HG02678 (cell line): ENCODE results near the gene ARHGAP26.
A peak's percentile ranks its signal among the peaks of the same experiment; 100 is the strongest.

ENCODE experiments used
- ATAC-seq: cut with Tn5 transposase; IDR thresholded peaks from one replicate; pipeline ENCODE4 v1.9.1; 2021; ENCODE audit warnings: mild to moderate bottlenecking, moderate library complexity; ENCODE audit not compliant: unreplicated experiment

The ARHGAP26 gene

DNA sequence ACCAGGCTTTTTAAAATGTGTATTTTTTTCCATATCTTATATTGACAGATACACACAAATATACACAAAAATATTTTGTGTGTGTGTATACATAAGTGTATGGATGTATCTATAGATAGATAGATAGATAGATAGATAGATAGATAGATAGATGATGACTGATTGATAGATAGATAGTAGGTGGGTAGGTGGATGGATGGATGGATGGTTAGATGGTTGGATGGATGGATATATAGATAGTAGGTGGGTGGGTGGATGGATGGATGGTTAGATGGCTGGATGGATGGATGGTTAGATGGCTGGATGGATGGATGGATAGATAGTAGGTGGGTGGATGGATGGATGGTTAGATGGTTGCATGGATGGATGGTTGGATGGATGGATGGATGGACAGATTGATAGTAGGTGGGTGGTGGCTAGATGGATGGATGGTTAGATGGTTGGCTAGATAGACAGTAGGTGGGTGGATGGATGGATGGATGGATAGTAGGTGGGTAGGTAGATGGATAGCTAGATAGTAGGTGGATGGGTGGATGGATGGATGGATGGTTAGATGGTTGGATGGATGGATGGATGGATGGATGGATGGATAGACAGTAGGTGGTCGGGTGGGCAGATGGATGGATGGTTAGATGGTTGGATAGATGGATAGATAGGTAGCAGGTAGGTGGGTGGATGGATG is 477.1 kb downstream of the ARHGAP26 start:
- no peak for ATAC-seq

DNA sequence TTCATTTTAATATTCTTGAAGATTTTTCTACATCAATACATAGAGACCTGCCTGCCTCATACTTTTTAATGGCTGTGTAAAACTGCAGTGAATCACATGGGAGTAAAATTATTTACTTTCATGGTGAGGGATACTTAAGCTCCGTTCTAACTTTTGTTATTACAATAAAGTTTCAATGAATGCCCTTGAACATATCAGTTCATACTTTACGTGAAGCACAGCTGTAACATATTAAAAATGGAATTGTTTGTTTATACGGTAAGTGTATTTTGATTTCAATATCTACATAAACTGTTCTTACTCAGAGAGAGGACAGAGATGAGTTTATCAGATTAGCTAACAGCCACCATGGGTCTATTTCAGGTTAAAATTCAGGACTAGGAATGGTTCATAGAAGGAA is 478.2 kb downstream of the ARHGAP26 start:
- ATAC-seq: no peak

DNA sequence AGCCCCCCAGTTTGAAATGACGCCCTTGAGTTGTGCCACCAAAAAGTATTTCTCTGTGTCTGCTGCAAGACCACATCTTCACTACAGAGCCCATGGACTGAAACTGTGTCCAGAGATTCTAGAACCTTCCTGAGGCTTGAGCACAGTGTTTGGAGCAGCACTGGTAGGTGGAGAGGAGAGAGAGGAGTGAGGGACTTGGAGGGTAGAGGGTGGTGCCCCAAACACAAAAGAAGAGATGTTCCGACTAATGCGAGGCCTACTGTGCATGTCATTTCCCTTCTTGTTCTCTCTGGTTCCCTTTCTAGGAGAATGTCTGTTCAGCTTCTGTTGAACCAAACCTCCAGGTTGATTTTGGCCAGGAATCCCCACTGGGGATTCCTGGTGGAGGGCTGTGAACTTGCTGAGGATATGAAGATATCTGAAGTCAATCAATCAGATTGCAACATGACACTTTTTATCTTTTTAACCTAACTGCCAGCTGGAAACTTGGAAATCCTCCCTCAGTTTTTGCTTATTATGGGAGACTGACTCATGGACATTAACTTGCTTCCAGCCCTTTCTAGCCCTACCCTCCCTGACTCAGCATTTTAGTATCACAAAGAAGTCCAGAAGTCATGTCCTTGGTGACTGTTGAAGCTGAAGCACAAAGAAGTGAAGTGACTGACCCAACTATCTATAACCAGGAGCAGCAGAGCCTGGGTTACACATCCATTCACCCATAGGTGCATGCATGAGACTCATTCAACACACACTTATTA is 478.8 kb downstream of the ARHGAP26 start:
- no peak for ATAC-seq

DNA sequence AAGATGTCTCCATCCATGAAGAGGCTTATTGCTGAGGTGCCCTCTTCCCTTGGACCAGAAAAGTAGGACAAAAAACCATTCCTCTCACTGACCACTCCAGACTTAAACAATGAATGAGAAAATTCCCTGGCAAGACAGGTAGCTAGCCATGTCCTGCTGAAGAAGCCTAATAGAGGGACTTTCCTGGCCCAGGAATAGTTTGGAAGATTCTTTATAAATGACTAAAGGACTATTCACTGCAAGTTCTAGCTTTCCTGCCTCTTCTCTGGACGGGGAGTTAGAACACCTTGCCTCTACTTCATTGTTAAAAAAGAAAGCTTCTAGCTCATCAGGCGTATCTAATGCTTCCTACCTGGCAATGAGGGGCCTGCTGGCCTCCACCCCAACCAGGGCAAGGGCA is 479.7 kb downstream of the ARHGAP26 start:
- no peak for ATAC-seq

DNA sequence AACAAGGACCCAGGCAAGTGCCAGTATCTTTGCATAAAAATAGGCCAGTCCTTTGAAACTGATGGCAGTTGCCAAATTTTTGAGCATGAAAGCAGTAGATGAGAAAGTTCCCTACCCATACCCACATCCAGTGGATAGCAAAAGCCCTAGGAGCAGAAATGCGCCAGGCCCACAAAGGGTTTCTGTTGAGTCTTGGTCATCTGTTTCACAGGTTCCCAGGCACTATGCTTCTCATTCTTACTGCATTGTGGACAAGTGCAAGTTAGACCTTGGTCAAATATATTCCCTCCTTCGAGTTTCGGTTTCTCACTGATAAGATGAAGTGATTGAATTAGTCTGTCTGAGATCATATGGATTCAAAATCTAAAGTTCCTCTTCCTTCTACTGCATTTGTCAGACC is 481.0 kb downstream of the ARHGAP26 start:
- peak; percentile 60 for ATAC-seq

DNA sequence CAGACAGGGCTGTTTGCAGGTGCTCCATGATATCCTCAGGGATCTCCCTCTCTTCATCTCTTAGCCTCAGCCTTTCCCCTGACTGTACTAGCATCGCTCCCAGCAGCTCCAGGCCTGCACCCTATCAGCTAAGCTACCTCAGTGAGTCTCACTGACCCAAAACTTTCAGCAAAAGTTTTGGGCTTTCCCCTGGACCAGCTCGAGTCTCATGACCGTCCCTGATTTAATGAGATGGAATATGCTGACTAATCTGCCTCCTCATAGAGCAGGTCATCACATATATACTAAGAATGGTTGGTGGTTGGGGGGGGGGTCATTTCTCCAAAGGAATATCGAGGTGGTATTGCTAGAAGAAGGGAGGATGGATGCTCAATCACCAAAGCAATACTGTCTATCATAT is 481.8 kb downstream of the ARHGAP26 start:
- ATAC-seq: peak; percentile 36

DNA sequence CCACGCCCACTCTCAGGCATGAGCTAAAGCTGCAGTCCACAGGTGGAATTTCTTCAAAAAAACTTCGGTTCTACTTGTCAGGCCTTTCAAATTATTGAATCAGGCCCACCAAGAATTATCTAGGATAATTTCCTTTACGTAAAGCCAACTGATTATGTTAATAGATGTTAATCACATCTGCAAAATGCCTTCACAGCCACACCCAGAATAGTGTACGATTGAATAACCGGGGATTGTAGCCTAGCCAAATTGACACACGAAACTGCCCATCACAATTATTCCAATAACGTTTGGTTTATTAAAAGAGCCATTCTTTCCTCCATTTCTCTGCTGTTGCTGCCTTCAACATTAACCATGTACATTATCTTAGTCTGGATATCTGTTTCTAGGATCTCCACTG is 484.6 kb downstream of the ARHGAP26 start:
- no peak for ATAC-seq

DNA sequence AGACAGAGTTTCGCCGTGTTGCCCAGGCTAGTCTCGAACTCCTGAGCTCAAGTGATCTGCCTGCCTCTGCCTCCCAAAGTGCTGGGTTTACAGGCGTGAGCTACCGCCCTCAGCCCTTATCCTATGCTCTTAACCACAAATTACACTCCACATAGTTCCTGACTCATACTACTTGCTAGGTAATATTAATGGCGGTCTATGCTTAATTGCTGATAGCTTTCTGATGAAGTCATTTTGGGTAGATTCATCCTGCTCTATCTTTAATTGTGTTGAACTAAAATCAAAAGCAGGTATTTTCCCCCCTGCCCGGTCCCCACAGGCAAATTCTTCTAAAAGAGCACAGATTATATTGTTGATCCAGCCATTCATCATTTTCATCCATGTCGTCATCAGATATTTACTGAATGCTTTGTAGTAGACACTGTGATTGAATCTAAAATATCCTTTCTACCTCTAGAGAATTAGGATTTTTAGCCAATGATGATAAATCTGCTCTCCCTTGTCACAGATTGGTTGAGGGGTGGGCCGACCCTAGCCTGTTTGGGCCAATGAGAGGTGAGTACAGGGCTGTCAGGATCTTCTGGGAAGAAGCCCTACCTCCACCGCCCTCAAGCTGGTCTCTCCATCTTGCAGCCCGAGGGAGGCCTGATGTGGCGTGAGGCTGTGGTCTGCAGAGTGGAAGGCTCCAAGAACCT is 488.5 kb downstream of the ARHGAP26 start:
- ATAC-seq: no peak

DNA sequence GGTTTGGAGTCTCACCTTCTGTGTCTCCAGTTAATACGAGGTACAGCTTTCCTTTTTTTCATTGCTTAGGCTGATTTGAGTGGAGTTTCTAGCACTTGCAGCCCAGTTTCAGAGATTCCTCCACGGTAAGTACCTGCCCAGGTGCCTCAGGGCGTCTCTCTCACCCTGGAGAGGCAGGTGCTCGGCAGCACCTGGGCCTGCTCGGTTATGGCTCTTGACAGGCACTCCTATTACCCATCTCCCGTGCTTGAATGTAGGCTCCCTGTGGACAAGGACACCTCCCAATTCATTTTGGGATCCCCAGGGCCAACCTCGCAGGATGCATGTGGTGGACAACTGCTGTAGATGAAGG is 489.1 kb downstream of the ARHGAP26 start:
- ATAC-seq: no peak

DNA sequence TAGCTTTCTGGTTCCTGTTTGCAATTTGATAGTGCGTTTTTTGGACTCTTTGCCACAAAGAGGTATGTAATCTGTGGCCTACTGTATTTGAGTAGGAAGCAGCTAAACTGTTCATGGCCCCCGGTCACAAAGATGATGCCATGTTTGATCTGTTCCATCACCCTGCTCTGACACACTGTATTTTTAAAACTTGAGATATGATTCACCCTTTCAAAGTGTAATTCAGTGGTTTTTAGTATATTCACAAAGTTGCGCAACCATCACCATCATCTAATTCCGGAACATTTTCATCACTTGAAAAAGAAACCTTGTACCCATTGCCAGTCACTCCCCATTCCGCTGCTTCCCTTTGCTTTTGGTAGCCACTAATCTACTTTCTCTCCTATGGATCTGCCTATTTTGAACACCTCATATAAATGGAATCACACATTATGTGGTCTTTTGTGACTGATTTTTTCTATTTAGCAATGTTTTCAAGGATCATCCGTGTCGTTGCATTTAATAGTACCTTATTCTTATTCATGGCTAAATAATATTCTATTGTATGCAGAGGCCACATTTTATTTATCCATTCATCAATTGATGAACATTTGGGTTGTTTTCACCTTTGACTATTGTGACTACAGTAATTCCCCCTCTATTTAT is 491.7 kb downstream of the ARHGAP26 start:
- ATAC-seq: no peak

DNA sequence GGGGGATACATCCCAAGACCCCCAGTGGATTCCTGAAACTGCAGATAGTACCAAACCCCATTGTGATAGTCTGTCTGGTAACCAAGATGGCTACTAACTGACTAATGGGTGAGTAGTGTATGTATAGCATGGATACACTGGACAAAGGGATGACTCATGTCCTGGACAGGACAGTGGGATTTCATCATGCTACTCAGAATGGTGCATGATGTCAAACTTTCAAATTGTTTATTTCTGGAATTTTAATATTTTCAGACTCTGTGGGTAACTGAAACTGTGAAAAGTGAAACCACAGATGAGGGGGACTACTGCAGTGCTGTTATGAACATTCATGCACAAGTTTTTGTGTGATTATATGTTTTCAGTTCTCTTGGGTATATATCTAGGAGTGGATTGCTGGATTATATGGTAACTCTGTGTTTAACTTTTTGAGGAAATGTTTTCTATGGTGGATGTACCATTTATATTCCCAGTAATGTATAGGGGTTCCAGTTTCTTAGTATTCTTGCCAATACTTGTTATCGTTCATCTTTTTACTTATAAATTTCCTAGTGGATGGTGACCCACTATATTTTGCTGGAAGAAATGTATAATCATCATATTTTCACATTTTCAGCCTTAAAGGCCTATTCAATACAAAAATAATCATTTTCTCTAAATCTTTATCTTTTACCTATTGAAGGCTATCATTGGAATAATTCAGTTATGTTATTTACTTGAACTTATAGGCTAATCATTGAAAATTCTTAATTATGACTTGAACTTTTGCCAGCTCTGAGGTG is 492.4 kb downstream of the ARHGAP26 start:
- peak; percentile 64 for ATAC-seq

DNA sequence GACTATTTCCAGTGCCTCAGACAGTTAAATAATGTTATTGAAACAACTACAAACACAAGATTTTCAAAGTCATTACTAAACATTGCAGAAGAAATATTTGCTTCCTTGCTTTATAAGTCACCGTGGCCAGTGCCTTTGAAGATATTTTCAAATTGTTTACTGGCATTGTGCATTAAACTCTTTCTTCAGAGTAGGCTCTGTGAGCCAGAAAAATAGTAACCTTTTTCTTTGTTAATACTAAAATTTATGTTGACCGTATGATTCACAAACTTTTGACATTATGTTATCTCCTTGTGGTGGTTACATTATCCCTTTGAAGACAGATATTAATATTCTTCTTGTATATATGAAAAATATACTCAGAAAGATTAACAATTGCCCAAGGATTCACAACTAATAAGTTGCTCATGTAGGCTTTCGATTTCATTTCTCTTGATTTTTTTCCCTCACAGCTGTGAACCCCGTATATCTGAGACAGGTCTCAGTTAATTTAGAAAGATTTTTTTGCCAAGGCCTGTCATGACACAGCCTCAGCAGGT is 493.2 kb downstream of the ARHGAP26 start:
- ATAC-seq: no peak

DNA sequence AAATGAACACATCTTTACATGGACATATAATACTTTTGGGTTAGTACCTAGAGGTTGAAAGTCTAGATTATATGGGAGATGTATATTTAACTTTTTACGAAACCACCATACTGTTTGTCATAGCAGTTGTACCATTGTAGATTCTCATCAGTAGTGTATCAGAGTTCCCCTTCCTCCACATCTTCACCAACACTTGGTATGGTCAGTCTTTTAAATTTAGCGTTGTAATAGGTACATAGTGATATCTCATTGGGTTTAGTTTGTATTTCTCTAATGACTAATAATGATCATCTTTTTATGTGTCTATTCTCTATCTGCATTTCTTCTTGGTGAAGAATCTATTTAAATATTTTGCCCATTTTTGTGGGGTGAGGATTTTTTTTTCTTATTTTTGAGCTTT is 495.8 kb downstream of the ARHGAP26 start:
- no peak for ATAC-seq

DNA sequence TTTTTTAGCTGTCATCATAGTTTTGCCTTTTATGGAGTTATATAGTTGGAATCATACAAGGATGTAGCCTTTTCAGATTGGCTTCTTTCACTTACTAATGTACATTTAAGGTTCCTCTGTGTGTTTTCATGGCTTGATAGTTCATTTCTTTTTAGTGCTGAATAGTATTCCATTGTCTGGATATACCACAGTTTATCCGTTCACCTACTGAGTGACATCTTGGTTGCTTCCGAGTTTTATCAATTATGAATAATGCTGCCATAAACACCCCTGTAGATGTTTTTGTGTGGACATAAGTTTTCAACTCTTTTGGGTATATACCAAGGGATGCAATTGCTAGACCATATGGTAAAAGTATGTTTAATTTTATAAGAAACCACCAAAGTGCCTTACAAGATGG is 497.0 kb downstream of the ARHGAP26 start:
- no peak for ATAC-seq

DNA sequence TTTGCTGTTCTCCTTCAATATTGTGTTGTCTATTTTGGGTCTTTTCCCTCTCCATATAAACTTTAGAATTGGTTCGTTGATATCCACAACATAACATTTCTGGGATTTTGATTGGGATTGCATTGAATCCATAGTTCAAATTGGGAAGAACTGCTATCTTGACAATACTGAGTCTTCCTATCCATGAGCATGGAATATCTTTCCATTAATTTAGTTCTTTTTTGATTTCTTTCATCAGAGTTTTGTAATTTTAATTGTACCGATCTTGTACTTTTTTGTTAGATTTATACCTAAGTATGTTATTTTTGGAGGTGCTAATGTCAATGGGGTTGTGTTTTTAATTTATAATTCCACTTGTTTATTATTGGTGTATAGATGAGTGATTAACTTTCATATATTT is 498.2 kb downstream of the ARHGAP26 start:
- no peak for ATAC-seq

DNA sequence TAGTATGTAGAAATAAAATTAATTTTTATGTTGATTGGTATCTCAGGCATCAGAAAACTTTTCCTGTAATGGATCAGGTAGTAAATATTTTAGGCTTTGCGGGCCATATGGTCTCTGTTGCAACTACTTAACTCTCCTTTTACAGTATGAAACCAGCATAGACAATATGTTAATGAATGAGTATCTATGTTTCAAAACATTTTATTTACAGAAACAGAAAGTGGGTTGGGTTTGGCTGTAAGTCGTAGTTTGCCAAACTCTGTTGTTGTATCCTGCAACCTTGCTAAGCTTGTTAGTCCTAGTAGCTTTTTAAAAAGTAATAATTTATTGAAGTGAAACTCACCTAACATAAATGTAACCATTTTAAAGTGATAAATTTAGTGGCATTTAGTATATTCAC is 501.3 kb downstream of the ARHGAP26 start:
- peak; percentile 64 for ATAC-seq

DNA sequence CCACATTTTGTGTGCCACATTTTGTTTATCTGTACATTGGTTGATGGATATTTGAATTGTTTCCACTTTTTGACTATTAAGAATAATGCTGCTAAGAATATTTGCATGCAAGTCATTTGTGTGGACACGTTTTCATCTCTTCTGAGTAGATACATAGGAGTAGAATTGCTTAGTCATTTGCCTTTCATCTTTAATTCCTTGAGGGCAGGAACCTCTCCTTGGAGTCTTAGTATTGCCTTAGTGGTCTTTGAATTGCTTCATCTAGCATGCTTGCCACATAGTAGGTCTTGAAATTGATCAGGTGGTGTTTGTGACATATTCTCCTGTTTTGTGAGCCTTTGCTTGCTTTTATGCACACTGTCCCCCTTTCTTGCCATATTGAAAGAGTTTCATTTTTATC is 504.8 kb downstream of the ARHGAP26 start:
- no peak for ATAC-seq

DNA sequence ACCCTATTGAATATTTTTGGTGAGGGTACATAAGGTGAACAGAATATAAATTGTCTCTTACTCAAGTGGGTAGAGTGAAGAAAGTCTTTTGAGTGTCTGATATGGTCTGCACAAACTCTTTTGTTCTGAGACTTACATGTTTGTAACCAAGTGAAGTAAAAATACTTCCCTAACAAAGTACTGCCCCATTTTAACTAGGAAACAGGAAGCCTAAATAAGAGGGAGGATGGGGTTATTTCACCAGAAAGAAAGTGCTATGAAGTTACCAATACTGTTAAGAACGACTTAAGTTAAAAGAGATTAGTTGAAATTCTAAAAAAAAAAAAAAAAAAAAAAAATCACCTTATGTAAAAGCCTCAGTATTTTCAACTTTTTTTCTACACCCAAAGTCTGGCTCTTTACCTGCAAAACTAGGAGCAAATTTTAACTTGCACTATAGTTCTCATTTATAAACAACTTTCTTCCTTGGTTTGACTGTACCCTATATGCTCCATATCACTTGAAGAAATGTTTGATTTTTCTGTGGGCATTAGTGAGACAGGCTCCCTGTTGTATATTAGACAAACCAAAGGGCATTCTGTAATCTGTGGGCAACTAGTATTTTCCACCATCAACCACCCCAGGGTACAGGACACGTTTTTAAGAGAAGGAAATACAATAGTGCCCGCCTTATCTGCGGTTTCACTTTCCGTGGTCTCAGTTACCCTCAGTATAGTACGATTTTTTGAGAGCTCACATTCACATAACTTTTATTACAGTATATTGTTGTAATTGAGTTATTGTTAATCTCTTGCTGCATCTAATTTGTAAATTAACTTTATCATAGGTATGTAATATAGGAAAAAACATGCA is 505.6 kb downstream of the ARHGAP26 start:
- no peak for ATAC-seq

DNA sequence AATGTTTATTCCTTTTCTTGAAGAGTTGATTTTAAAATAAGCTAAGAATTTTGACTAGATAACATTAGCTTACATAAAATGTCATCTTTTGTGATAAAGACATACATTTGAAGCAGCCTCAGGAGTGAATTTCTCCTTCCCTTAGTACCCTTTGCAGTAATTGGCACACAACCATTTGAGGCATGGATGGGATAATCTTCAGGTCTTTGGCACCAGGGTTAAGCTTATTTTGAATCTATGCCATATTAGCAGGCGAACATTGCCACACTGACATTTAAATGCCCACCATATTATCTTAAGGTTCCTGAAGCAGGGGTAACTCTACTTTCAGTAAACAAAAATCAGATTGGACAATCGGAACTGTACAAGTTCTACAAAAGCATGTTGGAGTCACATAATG is 507.4 kb downstream of the ARHGAP26 start:
- ATAC-seq: no peak
